Astrocyte of the spinal cord (primary cell): ENCODE data around the gene CNPPD1.

ENCODE experiments used
- DNase-seq: peaks from one replicate; pipeline ENCODE4 v3.0.0; 2011; ENCODE audit warnings: low read depth, low spot score
- H3K4me3 ChIP-seq: 2 replicates; pipeline ENCODE4 v1.5.1; 2011; ENCODE audit warnings: low read depth, mild to moderate bottlenecking, low read length, moderate library complexity
- in situ Hi-C: cut with HindIII; loops from 2 replicates; pipeline ENCODE4 v1.10.0; 2017; ENCODE audit warnings: low sequenced_read_pairs
- TF ChIP-seq, protein P1 (sequence below): IDR thresholded peaks from 2 replicates; pipeline ENCODE4 v1.5.1; 2012; ENCODE audit warnings: low read depth, mild to moderate bottlenecking, low read length, inconsistent platforms

Gene CNPPD1

DNA sequence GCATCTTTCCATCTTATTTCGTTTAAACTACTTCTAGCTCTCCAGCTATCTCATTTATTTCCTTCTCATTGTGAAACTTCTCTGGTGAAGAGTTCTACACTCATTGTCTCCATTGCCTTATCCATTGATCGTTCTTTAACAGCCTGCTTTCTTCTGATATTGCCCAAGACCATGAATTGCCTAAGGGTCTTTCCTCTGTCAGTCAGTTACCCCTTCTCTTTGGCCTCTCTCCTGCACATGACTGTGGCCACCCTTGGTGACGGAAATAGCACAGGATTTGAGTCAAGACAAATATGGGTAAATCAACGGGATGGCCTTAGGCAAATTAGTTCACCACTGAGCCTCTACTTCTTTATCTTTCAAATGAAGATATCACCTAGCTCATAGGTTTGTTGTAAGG lies 42.7 kb downstream of the CNPPD1 start:
- in situ Hi-C loops = no loop called here

GRCh38 chr2:219131744-219132143 lies 45.0 kb downstream of the CNPPD1 start:
- in situ Hi-C loops = no loop called here
- TF ChIP-seq, protein P1, sequence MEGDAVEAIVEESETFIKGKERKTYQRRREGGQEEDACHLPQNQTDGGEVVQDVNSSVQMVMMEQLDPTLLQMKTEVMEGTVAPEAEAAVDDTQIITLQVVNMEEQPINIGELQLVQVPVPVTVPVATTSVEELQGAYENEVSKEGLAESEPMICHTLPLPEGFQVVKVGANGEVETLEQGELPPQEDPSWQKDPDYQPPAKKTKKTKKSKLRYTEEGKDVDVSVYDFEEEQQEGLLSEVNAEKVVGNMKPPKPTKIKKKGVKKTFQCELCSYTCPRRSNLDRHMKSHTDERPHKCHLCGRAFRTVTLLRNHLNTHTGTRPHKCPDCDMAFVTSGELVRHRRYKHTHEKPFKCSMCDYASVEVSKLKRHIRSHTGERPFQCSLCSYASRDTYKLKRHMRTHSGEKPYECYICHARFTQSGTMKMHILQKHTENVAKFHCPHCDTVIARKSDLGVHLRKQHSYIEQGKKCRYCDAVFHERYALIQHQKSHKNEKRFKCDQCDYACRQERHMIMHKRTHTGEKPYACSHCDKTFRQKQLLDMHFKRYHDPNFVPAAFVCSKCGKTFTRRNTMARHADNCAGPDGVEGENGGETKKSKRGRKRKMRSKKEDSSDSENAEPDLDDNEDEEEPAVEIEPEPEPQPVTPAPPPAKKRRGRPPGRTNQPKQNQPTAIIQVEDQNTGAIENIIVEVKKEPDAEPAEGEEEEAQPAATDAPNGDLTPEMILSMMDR = no peak
- H3K4me3 ChIP-seq = no peak overlapping the region
- DNase-seq = no peak

More for the DNA sequence above, 42.7 kb downstream of the CNPPD1 start:
- DNase-seq = no peak
- no peak overlapping the region for H3K4me3 ChIP-seq
- TF ChIP-seq, protein P1 = no peak

DNA sequence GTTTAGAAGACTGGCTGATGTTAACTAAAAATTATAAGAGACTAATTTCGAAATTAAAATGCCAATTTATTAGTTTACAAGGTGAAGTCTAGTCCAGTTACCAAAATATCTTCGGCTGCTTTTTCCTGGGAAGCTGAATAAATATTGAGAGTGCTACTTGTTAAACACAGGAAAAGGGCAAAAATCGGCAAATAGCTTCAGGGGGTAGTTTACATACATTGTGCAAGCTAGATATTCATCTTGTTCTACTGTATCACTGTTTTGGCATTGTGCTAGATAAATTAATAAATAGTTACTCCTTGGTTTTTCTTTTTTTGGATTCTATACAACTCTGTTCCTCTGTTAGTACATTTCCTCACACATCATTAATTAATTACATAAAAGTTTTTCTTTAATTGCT lies 45.4 kb downstream of the CNPPD1 start:
- TF ChIP-seq, protein P1 = no peak
- no peak for DNase-seq
- in situ Hi-C loops = no loop called here
- H3K4me3 ChIP-seq = no peak overlapping the region

DNA sequence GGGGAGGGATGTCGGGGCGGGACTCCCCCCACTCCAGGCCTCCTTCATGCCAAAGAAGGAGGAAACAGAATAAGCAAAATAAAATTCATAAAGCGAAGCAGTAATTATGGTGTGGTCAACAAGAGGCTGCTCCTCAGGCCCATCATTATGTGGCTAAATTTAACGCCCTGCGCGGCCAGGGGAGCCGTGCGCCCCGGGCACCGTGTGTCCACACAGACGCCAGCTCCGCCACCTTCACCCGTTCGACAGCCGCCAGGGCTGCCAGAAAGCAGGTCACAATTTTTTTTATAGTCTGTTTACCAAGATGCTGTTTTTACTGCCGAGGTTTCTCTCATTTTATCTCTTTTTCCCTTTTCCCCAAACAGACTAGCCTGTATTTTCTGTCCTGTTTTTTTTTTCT lies 47.1 kb downstream of the CNPPD1 start:
- TF ChIP-seq, protein P1 = no peak
- in situ Hi-C loops = no loop called here
- no peak for DNase-seq
- no peak overlapping the region for H3K4me3 ChIP-seq

- H3K4me3 ChIP-seq = no peak overlapping the region
- in situ Hi-C loops = no loop called here
- TF ChIP-seq, protein P1 = no peak
- DNase-seq = no peak
Measured at GRCh38 chr2:219128396-219128795, 48.3 kb downstream of the CNPPD1 start.

DNA sequence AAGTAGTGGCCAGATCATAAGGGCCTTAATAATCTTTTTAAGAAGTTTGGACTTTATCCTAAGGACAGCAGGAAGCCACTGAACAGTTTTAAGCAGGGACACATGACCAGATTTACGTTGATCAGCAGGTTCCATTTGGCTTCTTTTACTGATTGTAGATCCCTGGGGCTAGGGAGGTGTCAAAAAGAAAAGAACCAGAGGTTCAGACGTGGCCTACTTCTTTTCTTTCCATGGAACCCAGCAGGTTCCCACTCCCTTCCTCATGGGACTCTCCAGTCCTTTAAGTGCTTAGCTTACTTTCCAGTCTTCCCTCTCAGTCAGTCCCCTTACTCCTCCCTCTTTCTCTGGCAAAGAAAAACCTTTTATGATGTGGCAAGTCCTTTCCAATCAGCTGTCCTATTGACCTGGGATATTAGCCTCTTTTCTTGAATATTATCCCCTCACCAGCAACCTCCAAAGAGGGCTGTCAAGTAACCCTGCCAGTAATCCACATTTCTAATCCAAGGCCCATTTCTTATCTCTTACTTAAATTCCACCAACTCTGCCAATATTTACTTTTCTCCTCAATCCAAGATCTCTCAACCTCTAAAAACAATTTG lies 49.6 kb downstream of the CNPPD1 start:
- TF ChIP-seq, protein P1 = no peak
- H3K4me3 ChIP-seq = no peak overlapping the region
- no peak for DNase-seq
- in situ Hi-C loops = no loop called here
